ENCODE results near the gene RACGAP1.

RACGAP1 gene

GRCh38 chr12:50025187-50026059, at the start of gene RACGAP1:
Gene RACGAP1, minus strand, starts transcription at chr12:50025494. Its CDS starts 8,779 bp downstream, at chr12:50016715.
- TF ChIP-seq CTBP1 (IDR thresholded peaks at IDR 0.05; ENCODE audit: borderline replicate concordance) (no peak), HDGF (IDR thresholded peaks at IDR 0.05; ENCODE audit: borderline replicate concordance) (no peak), FOXA1 (IDR thresholded peaks at IDR 0.05) (no peak), NFRKB (IDR thresholded peaks at IDR 0.05) (no peak), ELF4 (IDR thresholded peaks at IDR 0.05) (peak; percentile 93), LEF1 (IDR thresholded peaks at IDR 0.05; ENCODE audit: borderline replicate concordance) (no peak), FOXK2 (IDR thresholded peaks at IDR 0.05) (no peak), SP1 (IDR thresholded peaks at IDR 0.05) (no peak), ZNF384 (IDR thresholded peaks at IDR 0.05) (peak; percentile 100), ARNT (IDR thresholded peaks at IDR 0.05) (no peak), PKNOX1 (IDR thresholded peaks at IDR 0.05) (peak; percentile 77), SUZ12 (IDR thresholded peaks at IDR 0.05) (no peak), FOXM1 (IDR thresholded peaks at IDR 0.05; ENCODE audit: borderline replicate concordance) (peak; percentile 96), L3MBTL2 (conservative IDR thresholded peaks at IDR 0.05) (peak; percentile 82), BHLHE40 (IDR thresholded peaks at IDR 0.05; ENCODE audit: borderline replicate concordance) (no peak), TARDBP (IDR thresholded peaks at IDR 0.05) (no peak)
- POLR2A ChIA-PET, result interaction anchor here (0.7 to 1.9 kb wide), 11 partner anchors 9 to 284 kb away, joined by 3 to 8 read pairs (median 3); partner anchors contain the start of gene COX14
- CTCF ChIA-PET, result interaction anchor here (0.6 to 1.6 kb wide), 2 partner anchors 9 to 14 kb away, joined by 4 to 7 read pairs; no protein-coding TSS in a partner anchor

GRCh38 chr12:50073712-50074111, 48.4 kb upstream of the RACGAP1 start:
- ChIA-PET CTCF (interaction anchor here (0.7 to 1.8 kb wide), 2 partner anchors 102 to 104 kb away, joined by 4 to 5 read pairs; no protein-coding TSS in a partner anchor), POLR2A (interaction anchor here (0.6 kb wide), 1 partner anchor 11 kb away, joined by 3 read pairs; the partner anchor contains the start of gene SMARCD1)
- TF ChIP-seq NFRKB (IDR thresholded peaks at IDR 0.05), result no peak
- no peak for TF ChIP-seq SUZ12 (IDR thresholded peaks at IDR 0.05)
- no peak for TF ChIP-seq ARNT (IDR thresholded peaks at IDR 0.05)
- TF ChIP-seq FOXA1 (IDR thresholded peaks at IDR 0.05), result no peak
- TF ChIP-seq ELF4 (IDR thresholded peaks at IDR 0.05), result no peak
- TF ChIP-seq FOXK2 (IDR thresholded peaks at IDR 0.05), result no peak
- no peak for TF ChIP-seq PKNOX1 (IDR thresholded peaks at IDR 0.05)
- TF ChIP-seq TARDBP (IDR thresholded peaks at IDR 0.05), result no peak
- DNase-seq (ENCODE audit: extremely low spot score), result no peak

More at GRCh38 chr12:50025187-50026059, at the start of gene RACGAP1:
- DNase-seq (ENCODE audit: extremely low spot score), result peak; percentile 97

GRCh38 chr12:50073206-50073605, 47.9 kb upstream of the RACGAP1 start:
- DNase-seq (ENCODE audit: extremely low spot score), result no peak
- CTCF ChIA-PET, result interaction anchor here (0.6 kb wide), 1 partner anchor 106 kb away, joined by 3 read pairs; no protein-coding TSS in a partner anchor

GRCh38 chr12:50072198-50072907, 47.1 kb upstream of the RACGAP1 start:
- no peak for DNase-seq (ENCODE audit: extremely low spot score)
- ChIA-PET CTCF (interaction anchor here (0.6 kb wide), 1 partner anchor 105 kb away, joined by 3 read pairs; no protein-coding TSS in a partner anchor), POLR2A (interaction anchor here (1.2 kb wide), 1 partner anchor 13 kb away, joined by 4 read pairs; the partner anchor contains the start of gene SMARCD1)
- TF ChIP-seq SP1 (IDR thresholded peaks at IDR 0.05), result no peak
- no peak for TF ChIP-seq HDGF (IDR thresholded peaks at IDR 0.05; ENCODE audit: borderline replicate concordance)
- no peak for TF ChIP-seq ZNF384 (IDR thresholded peaks at IDR 0.05)
- TF ChIP-seq ELF4 (IDR thresholded peaks at IDR 0.05), result no peak
- no peak for TF ChIP-seq BHLHE40 (IDR thresholded peaks at IDR 0.05; ENCODE audit: borderline replicate concordance)
- no peak for TF ChIP-seq TARDBP (IDR thresholded peaks at IDR 0.05)

More at GRCh38 chr12:50073206-50073605, 47.9 kb upstream of the RACGAP1 start:
- POLR2A ChIA-PET, result interaction anchor here (0.6 to 1.2 kb wide), 2 partner anchors 12 kb away, joined by 3 to 4 read pairs; partner anchors contain the start of gene SMARCD1
- TF ChIP-seq SP1 (IDR thresholded peaks at IDR 0.05), result no peak
- TF ChIP-seq FOXM1 (IDR thresholded peaks at IDR 0.05; ENCODE audit: borderline replicate concordance), result no peak
- TF ChIP-seq ELF4 (IDR thresholded peaks at IDR 0.05), result no peak
- TF ChIP-seq FOXK2 (IDR thresholded peaks at IDR 0.05), result no peak
- no peak for TF ChIP-seq ARNT (IDR thresholded peaks at IDR 0.05)
- no peak for TF ChIP-seq L3MBTL2 (conservative IDR thresholded peaks at IDR 0.05)
- TF ChIP-seq LEF1 (IDR thresholded peaks at IDR 0.05; ENCODE audit: borderline replicate concordance), result no peak

GRCh38 chr12:50070314-50071060, 45.2 kb upstream of the RACGAP1 start:
- CTCF ChIA-PET, result interaction anchor here (0.6 to 2.7 kb wide), 19 partner anchors 8 to 434 kb away, joined by 3 to 32 read pairs (median 4); partner anchors contain the start of genes DIP2B and SMARCD1
- POLR2A ChIA-PET, result interaction anchor here (0.6 to 1.3 kb wide), 3 partner anchors 45 to 375 kb away, joined by 3 read pairs; partner anchors contain the start of gene RACGAP1
- DNase-seq (ENCODE audit: extremely low spot score), result peak; percentile 80
- TF ChIP-seq LEF1 (IDR thresholded peaks at IDR 0.05; ENCODE audit: borderline replicate concordance) (no peak), HDGF (IDR thresholded peaks at IDR 0.05; ENCODE audit: borderline replicate concordance) (0 out of 2 replicates have a peak, but pooled peaks have one; percentile 82), SUZ12 (IDR thresholded peaks at IDR 0.05) (no peak), L3MBTL2 (conservative IDR thresholded peaks at IDR 0.05) (no peak), FOXK2 (IDR thresholded peaks at IDR 0.05) (no peak), PKNOX1 (IDR thresholded peaks at IDR 0.05) (no peak), FOXA1 (IDR thresholded peaks at IDR 0.05) (no peak), NFRKB (IDR thresholded peaks at IDR 0.05) (no peak)

Measured in HEK293T (cell line).